Femur (tissue), 1 donor: Measurements from ENCODE around the gene GPC3.
"Not testable (repeated sequence)": the region's sequence is repeated elsewhere in the genome, so short reads cannot be mapped to it uniquely, and the experiment has no call there.

Experiments
- DNase-seq: peaks from one replicate; pipeline ENCODE4 v3.0.0-alpha.2; 2017

GPC3 gene

DNA sequence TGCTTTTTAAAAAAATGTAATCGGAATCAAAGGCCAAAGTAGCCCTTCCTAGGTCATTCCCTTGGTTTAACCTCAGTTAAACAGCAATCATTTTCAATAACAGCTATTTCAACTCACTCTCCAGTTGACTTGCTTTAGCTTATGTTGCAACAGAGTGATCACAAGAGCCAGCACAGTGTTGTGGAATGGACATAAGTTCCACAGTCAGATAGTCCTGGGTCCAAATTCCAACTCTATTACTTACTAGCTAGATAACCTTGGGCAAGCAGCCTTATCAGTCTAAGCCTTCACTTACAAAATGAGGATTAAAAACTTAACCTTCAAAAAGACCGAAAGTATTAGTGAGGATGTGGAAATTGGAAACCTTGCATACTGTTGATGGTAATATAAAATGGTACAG, 9.2 kb upstream of the GPC3 start:
- no peak for DNase-seq

DNA sequence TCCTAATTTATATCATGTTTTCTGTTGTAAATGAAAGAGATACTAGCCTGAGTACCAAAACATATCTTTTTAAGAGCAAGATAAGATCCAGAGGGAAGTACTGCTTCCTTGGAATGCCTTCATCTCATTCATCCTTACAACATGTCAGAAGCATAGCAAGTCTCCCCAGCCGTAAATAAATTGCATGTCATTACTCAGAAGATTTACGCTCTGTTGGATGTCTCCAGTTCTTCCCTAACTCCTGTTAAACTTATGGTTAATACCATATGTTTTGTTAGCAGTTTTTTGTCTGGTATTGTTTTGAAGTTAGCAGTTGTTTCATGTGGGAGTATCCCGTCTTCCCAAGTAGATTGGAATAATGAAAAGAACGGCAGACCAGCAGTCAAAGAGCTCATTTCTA, 7.5 kb upstream of the GPC3 start:
- DNase-seq: no peak

DNA sequence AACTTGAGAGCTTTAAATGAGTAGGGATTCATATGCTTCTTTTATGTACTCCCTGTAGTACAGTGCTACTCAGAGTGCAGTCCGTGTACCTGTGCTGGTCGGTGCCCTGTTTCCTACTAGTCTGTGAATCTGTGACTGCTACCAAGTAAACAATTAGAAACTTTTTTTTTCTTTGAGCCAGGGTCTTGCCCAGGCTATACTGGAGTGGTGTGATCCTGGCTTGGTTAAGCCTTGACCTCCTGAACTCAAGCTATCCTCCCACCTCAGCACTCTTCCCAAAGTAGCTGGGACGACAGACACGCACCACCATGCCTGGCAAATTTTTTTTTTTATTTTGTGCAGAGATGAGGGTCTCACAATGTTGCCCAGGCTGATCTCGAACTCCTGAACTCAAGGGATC, 6.4 kb upstream of the GPC3 start:
- no peak for DNase-seq

DNA sequence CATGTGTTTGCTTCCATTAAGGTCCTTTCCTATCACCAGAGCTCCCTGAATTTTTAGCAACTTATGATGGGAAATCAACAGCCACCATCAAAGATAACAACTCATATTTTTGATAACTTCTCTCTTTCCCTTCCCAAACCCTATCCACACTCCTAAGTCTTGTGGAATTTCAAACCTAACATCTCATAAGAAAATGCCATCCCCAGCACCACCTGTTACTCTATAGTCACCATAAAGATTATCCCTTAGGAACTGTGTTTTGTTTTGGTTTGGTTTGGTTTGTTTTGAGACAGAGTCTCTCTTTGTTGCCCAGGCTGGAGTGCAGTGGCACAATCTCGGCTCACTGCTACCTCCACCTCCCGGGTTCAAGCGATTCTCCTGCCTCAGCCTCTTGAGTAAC, 5.7 kb upstream of the GPC3 start:
- not testable (repeated sequence) for DNase-seq

DNA sequence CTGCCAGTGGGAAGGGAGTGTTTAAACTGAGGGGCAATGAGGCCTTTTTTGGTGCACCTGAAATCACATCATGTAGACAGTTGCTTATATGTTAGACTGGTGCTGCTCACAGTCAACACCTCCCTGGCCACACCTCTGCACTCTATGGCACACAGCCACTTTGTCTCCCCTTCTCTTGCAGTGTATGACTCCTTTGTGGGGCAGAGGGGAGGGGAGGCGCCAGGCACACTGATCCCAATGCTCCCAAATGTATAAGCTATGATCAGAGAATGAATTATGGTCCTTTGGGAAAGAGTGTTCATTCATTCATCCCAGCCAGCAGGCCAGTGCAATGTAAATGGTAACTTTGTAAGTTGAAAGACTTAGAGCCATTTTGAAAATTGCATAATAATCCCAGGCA, 4.6 kb upstream of the GPC3 start:
- DNase-seq: no peak

DNA sequence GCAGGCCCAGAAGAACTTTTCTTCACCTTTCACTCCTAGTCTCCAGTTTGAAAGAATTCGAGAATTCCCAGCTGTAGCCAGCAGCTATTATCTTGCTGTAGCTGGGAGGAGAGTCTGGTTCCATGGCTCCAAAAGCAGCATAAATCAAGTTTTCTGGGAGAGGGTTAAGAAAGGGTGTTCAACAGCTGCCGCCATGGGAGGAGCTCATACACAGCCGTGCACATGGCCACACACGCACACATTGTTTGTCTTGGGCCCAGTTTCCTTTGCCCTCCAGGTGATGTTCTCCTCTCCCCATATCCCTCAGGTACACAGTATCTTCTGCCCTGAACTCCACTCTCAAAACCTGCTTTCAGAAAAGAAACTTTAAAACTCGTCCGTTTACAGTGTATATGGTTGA, 4.1 kb upstream of the GPC3 start:
- DNase-seq: no peak

DNA sequence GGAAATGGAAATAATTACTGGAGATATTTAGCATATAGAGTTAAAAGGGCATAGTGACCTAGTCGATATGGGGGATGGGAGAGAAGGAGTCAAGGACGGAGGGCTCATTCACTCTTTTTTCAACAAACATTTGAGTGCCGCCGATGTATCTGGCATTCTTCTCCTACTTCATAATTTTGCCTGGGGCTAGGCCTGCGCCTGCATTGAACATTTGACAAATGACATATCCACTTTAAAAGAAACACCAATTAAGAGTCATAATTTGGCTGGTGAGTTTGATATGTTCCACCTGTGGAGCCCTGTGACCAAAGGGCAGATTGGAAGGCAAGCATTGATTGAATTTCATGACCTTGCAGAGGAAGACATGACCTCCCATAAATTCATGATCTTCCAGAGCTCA, 2.6 kb upstream of the GPC3 start:
- DNase-seq: no peak

DNA sequence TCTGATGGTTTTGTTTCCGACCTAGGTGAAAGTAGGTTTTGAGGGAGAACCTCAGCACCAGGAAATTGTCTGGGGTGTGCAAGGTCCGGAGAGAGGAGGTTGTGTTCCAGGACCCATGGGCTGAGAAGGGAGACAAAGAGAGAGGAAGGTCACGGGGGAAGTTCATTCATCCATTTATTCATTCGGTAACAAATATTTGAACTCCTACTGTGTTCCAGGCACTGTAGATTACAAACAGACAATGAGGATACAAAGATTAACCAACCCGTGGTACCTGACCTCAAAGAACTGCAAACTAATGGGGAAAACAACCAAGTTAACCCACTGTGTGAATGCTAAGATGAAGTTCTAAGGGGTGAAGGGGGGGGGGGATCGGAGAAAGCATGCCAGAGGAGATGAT, 1.8 kb upstream of the GPC3 start:
- no peak for DNase-seq

DNA sequence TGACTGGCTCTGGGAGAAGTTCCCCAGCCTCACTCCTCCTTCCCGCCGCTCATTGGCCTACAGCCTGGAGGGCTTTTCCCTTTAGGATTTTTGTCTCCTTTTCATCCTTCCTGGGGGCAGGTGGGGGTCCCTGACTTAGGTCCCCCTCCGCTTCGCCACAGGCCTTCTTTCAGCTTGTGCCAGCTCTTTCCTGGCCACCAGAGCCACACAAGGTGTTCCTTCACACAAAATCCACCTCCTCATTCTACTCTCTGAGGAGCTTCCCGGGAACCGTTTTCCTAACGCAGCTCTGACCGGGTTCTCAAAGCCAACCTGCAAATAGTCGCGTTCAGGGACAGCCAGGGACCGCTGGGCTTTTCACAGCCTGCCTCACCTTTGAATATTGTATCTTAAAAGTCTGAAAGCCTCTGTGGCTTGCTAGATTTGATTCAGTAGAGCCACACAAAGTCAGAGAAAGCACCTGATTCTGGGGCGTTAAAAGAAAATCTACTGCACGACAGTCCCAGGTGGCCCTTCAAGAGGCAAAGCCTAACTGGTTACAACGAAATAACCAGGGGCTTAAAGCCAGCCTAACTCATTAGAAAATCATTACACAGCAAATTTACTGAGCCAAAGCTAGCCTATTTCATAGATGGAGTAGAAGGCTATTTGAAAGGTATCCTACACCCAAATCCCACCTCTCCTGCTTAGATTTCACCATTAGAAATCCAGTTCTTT, 731 bp upstream of the GPC3 start:
- no peak for DNase-seq

DNA sequence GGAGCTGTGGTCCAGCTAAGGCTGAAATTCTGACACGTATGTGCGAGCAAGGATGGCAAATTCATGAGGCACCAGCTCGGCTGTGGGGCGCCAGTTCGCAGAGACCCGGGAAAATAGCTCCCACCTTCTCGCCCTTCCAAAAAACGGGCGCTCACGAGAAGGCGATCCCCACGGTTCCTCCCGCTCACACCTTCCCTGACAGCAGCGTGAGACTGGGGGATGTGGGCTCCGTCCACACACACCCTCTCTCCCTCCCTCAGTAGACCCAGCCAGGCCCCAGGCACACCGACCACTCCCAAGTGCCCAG, 584 bp downstream of the GPC3 start:
- no peak for DNase-seq

DNA sequence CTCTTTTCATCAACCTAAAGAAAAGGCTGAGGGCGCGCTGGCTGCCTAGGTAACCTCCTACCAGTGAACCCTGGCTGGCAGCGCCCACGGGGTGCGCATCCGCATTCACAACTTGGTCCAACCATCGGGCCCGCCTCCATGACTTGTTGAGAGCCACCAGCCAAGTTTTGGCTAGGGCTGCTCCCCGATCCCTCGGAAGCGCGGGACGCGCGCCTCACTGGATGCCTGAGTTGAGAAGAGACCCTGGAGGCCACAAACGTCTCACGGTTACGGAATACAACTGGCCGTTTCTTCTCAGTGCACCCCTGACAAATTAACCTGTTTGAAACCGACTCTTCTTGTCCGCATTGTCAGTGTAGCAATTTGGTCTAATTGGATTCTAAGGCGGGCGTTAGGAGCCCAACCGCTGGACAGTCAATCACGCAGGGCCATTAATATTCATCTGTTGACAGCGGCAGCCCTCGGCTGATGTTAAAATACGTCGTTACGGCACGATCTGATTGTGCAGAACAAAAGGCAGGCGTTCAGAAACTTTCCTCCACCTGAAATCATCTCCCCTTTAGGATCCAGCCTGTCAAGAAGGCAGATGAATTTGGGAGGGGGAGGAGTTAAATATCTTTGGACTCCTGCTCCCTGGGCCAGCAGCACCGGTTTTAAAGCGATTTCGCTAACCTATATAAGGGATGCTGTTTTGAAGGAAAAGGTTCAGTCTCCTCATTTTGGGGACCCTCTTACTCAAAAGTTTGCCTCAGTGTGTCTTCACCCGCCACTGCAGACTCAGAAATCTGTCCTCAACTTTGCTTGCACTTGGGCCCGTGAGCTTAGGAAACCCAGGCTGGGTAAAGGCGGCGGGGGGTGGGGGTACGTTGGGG, 1.2 kb downstream of the GPC3 start:
- DNase-seq: peak; percentile 31

DNA sequence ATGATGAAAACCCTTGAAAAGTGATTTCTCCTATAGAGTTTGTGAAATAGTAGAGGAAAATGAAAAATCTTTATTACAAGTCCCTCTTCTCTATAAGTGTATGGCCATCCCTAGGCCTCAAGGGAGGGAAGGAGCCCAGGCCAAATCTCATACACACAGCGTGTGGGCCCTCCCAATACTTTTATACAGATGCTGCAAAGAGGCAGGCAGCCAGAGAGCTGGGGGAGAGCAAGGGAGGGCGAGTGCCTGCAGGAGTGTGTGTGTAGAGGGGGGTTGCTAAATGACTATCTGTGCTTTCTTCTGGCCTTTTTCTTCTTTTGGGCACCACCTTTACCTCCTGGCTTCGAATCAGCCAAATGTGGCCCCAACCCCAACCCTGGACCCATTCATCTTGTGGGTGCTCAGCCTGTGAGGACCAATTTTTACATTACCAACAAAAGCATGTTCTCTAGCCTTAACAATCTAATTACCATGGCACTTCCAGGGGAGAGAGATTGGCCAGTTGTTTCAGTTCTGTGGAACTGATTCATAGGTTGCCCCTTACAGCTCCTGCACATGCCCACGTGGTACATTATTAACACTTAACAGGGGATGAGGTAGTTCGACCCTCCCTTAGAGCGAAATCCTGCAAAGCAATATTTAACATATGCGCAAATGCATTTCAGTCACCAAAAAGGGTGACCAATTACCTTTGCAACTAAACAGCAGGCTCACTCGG, 2.0 kb downstream of the GPC3 start:
- DNase-seq: no peak

DNA sequence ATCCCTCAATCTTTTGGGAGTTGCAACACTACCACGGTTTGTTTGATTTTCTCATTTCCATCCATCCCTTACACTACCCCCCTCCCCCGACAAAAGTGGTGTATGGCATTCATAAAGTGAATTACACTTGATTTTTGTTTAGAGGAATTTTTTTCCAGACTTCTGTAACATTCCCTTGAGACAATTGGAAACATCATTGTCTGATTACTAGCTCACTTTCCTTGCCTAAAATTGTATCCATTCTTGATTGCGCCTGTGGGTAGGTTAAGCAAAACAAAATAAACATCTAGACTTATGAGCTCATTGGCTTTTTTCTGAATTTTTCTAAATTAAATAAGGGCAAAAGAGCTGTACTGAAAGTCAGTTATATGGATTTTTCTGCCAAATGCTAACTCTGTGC, 3.5 kb downstream of the GPC3 start:
- no peak for DNase-seq

DNA sequence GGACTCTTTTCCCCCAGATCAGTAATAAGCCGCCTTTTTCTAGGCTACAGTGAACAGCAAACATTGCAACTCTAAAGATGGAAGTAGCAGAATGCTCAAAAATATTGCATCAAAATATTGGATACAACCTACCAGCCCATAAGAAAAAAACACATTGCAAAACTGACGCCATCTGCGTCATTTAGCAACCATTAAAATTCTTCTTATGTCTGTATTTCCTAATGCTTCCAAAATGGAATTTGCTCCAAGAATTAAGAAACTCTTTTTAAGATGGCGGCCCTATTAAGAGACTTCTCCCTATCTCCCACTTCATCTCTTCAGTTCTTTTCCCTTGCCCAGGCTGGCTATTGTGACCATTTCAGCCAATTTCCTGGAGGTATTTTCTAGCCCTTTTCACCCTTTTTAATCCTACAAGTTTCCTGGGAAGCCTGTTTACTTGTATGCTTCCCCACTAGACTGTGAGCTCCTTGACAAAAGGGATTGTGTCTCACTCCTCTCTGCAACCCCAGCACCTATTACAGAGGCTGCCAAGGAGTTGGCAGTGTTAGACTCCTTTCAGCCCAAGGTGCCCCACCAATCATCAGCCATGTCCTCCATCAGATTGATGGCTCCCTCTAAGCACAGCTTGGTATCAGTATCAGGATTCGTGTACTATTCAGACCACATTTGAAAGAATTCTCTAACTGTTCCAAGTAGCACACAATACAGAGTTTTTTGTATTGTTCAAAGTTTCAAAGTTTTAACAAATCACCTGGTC, 4.4 kb downstream of the GPC3 start:
- DNase-seq: no peak

DNA sequence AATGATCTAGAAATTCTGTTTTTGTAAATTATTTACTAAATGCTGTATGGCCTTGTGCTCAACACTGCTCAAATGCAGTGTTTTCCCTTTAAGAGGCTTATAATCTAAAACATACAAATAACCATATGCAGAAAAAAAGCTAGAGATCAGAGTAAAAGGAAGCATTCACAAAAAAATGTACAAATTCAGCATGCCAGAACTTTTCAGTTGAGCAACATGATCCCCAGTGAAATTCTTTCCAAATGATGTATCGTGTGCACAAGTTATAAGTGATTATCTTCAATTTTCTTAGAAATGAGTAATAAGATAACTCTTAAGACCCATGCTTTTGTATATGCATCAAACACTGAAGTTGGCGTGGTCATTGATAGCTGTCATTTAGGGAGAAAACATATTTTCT, 5.0 kb downstream of the GPC3 start:
- no peak for DNase-seq

DNA sequence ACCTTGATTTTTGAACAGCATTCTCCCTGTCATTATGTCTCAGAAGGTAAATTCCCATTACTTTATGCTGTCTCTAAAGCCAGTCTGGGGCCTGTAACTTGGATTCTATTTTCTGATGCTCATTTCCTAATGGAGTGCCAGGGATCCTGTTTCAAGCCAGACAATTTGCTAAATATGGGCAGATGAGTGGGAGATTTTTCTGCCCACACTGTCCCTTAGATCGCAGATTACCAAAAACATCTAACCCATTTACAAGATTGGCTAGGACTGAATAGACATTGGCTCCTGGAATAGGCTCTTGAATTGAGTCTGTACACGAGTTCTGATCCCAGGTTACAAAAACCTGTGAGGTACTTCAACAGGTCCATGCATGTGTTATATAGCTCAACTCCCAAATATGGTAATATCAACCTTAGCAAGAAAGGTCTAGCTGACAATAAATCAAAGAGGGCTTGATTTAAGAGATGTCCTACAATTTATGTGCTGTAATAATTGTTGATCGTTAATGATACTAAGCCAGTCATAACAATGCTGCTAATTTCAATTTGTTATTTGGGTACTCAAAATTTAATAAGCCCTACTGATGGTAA, 5.7 kb downstream of the GPC3 start:
- DNase-seq: no peak

DNA sequence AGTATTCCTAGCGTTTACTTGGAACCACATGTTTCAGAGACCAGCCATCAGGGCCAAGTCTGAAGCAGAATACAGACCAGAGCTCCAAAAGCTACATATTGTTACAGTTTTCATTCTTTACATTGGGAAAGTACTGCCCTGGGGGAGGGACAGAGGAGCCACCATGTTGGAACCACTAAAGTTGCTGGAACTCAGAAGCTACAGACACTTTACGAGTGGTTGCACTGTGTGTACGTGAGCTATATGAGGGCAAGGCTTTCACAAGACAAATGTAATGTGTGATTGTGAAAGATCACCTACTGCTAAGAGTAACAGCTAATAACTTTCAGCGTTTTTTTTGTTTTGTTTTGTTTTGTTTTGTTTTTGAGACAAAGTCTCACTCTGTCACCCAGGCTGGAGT, 11.7 kb downstream of the GPC3 start:
- DNase-seq: no peak

DNA sequence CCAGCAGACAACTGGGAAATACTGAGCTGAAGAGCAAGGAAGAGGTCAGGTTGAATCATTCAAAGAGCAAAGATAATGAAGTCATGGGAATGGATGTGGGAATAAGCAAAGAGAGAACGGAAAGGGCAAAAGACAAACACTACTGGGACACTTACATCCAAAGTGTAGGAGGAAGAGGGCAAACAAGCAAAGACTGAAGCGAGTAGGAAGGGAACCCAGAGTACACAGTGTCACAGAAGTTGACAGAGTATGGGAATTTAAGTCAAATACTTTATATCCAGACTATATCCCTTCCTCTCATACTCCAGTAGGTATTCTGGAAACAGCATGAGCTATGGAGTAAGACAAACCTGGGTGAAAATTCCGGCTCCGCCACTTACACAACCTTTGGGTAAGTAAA, 12.5 kb downstream of the GPC3 start:
- DNase-seq: no peak

DNA sequence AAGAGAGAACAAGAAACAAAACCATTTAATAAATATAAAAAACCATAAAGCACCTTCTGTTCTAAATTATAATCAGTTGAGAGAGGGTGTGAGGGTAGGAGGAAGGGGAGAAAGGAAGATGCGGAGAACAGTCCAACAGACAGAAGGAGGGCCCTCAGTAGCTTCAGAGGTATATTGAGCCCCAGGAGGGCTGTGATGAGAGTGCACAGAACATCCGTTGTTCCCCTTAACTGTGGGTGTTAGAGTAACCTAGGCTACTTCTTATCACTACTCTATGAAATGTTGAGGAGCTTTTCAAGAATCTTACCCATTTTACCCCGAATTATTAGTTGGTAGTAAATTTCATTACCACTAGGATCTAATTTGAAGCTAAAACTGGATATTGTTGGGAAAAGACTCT, 13.8 kb downstream of the GPC3 start:
- DNase-seq: no peak

DNA sequence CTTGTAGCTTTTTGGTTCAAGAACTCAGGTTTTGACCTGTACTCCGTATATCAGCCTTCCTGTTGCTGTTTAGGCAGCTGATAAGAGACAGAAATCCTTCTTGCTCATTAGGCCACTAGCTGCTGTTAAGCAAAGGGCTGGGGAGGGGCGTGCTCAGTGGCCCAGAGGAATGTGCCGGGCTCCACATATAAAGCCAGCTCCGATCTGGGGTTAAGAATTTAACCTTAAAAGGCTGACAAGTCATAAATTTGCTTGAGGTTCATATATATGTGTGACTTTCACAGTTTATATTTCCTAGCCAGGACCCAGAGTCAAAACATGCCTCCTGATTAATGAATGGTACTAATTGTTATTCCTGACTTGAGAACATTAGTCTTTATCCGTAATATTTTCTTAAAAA, 15.3 kb downstream of the GPC3 start:
- no peak for DNase-seq

DNA sequence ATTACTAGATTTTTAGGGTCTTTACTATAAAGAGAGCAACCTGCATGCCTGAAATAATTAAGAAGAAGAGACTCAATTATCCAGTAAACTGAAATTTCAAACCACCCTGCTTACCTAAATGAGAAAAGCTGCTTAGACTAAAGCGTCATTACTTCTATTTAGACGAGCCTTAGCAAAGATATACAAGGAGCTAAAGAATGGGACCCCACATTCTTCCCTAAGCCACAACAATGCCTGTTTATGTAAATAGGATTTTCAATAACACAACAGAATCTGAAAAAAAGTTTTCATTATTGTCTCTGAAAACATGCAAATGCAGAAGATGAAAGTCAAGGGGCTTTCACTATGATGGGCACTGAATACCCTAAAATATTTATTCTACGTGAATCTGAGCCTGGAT, 16.2 kb downstream of the GPC3 start:
- no peak for DNase-seq

DNA sequence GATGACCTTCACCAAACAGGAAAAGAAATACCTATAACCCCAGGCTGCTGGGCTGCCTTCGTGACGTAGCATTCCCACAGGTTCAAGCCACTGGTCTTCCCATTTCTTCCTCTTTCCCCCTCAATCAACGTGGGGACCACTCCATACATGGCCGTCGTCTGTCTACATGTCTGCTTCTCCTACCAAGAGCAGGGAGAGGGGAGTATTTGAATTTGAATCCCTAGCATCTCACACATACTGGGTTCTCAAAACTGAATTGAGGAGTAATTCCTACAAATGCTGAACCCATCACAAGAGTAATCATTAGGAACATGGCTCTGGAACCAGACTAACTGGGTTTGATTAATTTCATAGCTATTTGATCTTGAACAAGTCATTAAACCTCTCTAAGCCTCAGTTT, 17.3 kb downstream of the GPC3 start:
- no peak for DNase-seq

DNA sequence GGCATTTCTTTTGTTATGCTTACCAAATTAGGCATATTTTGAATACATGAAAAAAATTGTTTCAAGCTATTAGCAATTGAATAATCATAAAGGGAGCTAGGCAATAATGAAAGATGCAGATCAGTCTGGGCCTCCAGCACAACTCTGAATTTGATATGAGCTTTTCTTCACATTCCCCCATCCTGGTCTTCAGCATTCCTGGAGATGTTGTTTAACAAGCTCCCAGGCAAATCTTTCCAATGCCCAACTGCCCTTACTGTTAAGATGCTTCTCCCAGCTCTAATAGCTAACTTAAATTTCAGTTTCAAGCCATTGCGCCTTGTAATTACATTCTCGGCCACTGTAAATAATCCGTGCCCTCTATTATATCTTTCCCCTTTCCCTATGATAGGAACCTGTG, 19.2 kb downstream of the GPC3 start:
- no peak for DNase-seq
